NCI-H748 (cell line): ENCODE data around the gene SPSB3.

Experiments used
- DNase-seq: peaks from one replicate; lab custom pipeline; 2025; ENCODE audit not compliant: unreplicated experiment; lab: John Stamatoyannopoulos, UW

SPSB3 gene

GRCh38 chr16:1775846-1776671, 6.3 kb downstream of the SPSB3 start:
- DNase-seq: no peak

DNA sequence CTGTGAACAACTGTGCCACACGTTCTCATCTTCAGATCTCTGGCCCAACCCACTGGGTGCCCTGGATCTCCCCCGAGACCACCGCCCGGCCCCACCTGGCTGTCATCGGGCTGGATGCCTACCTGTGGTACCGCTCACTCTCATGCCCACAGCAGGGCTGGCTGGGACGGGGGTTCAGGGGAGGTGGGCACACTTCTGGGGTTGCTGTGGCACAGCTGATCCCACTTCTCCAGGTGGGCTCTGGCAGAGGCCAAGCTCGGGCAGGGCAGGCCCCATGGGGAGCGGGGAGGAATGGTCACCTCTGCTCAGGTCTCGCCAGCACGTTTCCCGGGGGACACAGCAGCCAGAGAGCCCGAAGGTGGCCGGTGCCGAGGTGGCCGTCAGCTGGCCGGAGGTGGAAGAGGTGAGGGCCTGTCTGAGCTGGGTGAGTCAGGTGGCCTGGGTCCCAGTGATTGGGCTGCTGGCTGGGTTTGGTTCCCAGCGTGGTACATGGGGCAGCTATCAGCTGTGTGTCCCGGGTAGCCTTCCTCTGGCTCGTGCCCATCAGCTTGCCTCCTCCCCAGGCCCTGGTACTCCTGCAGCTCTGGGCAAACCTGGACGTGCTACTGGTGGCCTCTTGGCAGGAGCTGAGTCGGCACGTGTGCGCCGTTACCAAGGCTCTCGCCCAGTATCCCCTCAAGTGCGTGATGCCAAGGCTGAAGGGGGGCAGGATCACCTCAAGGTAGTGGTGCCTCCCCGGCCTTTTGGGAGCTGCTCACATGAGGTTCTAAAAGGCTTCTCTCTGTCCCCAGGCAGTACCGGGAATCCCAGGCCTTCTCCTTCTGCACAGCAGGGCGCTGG, 7.1 kb downstream of the SPSB3 start:
- no peak for DNase-seq

GRCh38 chr16:1774448-1774780, 8.0 kb downstream of the SPSB3 start:
- DNase-seq: no peak

DNA sequence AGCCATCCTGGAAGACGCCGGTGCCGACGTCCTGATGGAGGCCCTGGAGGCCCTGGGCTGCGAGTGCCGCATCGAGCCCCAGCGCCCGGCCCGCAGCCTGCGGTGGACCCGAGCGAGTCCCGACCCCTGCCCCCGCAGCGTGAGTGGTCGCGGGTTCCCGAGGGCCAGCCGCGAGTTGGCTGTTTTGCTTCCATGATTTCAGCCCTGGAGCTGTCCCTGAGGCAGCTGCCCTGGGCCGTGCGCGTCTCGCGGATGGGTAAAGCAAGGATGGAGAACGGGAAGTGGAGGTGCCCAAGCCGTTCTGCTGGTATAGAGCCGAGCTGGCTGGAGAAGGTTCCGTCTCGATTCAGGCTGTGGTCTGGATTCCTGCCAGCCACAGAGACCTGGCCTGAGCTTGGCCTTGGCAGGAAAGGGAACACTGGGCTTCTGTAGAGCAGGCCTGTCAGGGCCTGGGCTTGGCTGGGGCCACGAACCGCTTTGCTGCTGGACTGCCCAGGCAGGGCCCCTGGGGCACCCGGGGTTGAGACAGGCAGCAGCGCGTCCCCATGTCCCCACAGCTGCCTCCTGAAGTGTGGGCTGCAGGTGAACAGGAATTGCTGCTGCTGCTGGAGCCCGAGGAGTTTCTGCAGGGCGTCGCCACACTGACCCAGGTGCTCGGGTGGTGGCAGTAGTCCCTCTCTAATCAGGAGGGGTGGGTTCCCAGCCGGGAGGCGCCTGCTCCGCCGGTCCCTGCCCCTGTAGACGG, 8.5 kb downstream of the SPSB3 start:
- peak; percentile 8 for DNase-seq

DNA sequence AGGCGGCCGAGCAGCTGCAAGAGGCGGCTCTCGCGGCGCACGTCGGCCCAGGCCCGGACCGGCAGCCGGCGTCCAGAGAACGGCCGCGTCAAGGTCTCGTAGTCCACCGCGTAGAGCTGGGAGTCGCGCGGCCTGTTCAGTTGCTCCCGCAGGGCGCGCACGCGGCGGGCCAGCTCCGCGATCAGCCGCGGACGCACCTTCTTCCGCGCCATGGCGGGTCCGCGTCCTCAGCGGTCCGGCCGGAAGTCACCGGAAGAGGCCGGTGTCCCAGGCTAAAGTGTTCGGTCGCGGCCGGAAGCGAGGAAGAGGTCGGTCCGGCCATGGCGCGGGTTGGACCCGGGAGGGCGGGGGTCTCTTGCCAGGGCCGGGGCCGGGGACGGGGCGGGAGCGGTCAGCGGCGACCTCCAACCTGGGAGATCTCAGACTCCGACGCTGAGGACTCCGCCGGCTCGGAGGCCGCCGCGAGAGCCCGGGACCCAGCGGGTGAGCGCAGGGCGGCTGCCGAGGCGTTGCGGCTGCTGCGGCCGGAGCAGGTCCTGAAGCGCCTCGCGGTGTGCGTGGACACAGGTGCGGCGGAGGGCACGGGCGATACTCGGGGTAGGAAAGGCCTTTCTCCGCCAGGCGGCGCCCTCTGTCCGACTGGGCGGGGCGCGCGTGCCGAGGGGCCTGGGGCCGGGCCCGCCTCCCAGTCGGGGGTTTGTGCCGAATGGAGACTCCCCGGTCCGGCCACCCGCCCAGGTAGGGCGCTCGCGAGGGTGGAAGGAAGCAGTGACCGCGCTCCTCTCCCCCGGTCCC, 9.3 kb downstream of the SPSB3 start, which contains the start of gene MRPS34:
TSS of gene MRPS34 (minus strand) at position 227 of the 795 bp plus-strand sequence. CDS start at position 212, 15 bp downstream.
- DNase-seq: peak; percentile 87

- peak; percentile 44 for DNase-seq
Measured at GRCh38 chr16:1772362-1772907, 9.9 kb downstream of the SPSB3 start, which contains the start of gene EME2. Gene EME2, plus strand, starts transcription at chr16:1772810. Its CDS starts 418 bp downstream, at chr16:1773228.

DNA sequence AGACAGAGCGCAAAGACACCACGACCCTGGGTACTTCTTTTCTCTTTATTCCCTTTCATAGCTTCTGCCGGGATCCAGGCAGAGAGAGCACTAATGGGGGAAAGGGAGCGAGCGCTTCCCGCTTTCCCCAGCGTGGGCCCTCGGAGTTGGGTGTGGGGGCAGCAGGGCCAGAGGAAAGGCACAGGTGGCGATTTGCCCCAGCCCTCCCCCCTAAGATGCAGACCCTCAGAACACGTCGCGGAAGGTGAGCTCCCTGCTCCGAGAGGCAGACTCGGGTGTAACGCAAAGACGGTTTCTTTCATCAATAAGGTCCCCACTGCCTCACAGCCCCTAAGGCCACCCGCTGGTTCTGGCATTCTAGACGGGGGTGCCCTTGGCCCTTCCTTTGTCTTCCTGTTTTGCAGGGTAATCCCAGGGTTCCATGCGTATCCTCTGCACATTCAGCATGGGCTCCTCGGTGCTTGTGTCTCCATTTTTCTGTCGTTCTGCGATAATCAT, 10.5 kb downstream of the SPSB3 start:
- DNase-seq: peak; percentile 32

DNA sequence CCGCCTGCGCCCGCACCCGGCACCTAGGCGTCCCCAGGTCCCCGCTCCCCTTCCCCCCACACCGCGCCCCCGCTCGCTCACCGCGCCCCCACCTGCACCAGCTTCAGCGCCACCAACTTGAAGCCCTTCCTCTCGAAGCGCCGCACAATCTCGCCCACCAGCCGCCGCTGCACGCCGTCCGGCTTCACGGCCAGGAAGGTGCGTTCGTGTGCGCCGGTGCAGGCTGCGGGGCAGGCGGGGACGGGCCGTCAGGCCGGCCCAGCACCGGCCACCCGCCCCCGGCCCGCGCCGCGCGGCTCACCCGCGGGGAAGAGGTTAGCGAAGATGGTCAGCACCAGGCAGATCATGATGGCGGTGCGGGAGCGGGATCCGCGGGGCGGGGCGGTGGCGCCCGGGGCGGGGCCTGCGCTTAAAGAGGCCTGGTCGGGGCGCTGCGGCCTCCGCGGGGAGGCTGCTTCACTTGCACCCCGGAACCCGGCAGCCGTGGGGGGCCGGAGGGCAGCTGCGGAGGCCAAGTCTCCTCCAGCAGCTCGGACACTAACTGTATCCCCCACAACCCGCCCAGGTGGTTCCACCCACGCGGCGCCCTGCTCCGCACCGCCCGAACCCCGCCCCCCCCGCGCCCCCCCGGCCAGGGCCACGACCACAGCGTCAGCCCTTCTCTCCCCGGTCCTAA, 11.0 kb downstream of the SPSB3 start, which contains the start of gene NME3:
TSS of gene NME3 (minus strand) at position 356 of the 676 bp plus-strand sequence. CDS start at position 347, 9 bp downstream.
- DNase-seq: peak; percentile 40

DNA sequence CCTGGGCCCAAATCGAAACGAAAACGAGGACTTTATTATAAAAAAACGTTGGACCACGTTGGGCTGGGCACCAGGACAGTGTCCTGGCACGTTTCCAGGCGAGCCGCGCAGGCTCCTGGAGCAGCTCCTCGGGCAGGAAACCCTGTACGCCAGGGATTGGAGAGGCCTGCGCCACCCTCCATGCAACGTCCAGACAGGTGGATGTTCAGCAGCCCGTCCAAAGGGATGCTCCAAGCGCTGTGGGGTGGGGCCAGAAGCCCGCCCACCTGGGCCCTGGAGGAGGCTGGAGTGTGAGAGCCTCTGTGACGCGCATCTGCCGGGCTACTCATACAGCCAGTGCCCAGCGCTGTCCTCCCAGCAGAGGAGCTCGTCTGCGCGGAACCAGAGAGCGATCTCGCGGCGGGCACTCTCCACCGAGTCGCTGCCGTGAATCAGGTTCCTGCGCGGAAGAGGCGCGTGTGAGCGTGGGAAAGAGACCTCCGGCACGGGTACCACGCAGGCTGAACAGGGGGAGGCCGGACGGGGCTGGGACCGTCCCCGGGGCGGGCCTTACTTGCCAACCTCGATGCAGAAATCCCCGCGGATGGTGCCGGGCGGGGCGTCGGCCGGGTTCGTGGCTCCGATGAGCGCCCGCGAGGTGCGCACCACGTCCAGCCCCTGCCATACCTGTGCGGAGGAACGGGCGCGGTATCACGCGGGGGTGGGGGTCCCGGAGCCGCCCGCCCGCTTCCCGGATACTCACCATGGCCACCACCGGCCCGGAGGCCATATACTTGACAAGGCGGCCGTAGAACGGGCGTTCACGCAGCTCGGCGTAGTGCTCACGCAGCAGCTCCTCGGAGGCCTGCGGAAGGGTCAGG, 11.8 kb downstream of the SPSB3 start:
- peak; percentile 86 for DNase-seq

GRCh38 chr16:1769402-1770300, 12.7 kb downstream of the SPSB3 start:
- no peak for DNase-seq

- DNase-seq: no peak
Measured at GRCh38 chr16:1768767-1769401, 13.5 kb downstream of the SPSB3 start.

- DNase-seq: no peak
Measured at GRCh38 chr16:1768061-1768766, 14.2 kb downstream of the SPSB3 start.

- DNase-seq: no peak
Measured at GRCh38 chr16:1767116-1767994, 15.0 kb downstream of the SPSB3 start.

- no peak for DNase-seq
Measured at GRCh38 chr16:1766701-1767100, 15.7 kb downstream of the SPSB3 start.

DNA sequence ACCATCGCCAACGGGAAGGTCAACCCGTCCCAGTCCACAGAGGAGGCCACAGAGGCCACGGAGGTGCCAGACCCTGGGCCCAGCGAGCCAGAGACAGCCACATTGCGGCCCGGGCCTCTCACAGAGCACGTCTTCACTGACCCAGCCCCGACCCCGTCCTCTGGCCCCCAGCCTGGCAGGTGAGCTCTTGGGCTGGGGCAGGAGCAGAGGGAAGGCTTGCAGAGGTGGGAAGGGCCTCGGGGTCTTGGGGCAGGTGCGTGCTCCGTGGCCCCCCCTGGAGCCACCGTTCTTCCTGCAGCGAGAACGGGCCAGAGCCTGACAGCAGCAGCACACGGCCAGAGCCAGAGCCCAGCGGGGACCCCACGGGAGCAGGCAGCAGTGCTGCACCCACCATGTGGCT, 16.1 kb downstream of the SPSB3 start:
- DNase-seq: no peak
